ENCODE results near the gene ADAMTS8. TPM values are rescaled to one million over a fixed set of nuclear protein-coding genes. Genes with fewer than 3 reads are reported as not detected.

ADAMTS8 gene
- total and polyA plus RNA-seq, 2 experiments from 2014 or later = 3.8 to 6.6 TPM

DNA sequence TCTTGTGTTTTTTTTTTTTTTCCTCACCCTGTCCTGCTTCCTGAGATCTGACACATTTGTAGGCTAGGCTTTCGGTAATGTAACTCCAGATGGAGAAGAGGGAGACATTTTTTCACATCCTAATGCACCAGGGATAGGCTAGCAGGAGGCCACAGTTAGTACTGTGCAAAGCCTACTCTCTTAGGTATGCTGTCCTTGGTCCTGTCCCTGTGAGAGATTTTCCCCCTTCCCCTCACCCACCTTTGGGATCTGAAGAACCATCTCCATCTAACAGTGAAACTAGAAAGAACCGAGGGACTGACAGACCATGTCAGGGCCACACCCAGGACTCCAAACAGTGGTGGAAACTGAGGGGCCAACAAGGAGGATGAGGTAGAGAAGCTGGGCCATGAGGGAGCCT lies 29.2 kb downstream of the ADAMTS8 start:
- H3K4me3 ChIP-seq = no peak overlapping the region
- DNase-seq (ENCODE audit: low read depth in 1 of 2, low spot score in 1 of 2) = no peak
- no peaks in the 10 kb centered on the region for H3K9me3 ChIP-seq (ENCODE audit: low read depth)
- H3K27ac ChIP-seq = no peak overlapping the region
- H3K36me3 ChIP-seq = no peaks in the 10 kb centered on the region
- TF ChIP-seq, protein P1, sequence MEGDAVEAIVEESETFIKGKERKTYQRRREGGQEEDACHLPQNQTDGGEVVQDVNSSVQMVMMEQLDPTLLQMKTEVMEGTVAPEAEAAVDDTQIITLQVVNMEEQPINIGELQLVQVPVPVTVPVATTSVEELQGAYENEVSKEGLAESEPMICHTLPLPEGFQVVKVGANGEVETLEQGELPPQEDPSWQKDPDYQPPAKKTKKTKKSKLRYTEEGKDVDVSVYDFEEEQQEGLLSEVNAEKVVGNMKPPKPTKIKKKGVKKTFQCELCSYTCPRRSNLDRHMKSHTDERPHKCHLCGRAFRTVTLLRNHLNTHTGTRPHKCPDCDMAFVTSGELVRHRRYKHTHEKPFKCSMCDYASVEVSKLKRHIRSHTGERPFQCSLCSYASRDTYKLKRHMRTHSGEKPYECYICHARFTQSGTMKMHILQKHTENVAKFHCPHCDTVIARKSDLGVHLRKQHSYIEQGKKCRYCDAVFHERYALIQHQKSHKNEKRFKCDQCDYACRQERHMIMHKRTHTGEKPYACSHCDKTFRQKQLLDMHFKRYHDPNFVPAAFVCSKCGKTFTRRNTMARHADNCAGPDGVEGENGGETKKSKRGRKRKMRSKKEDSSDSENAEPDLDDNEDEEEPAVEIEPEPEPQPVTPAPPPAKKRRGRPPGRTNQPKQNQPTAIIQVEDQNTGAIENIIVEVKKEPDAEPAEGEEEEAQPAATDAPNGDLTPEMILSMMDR (IDR thresholded peaks at IDR 0.05; ENCODE audit: low read depth, low read length) = no peak
- H3K27me3 ChIP-seq = no peaks in the 10 kb centered on the region
- H3K4me1 ChIP-seq (ENCODE audit: low read depth) = no peaks in the 10 kb centered on the region

DNA sequence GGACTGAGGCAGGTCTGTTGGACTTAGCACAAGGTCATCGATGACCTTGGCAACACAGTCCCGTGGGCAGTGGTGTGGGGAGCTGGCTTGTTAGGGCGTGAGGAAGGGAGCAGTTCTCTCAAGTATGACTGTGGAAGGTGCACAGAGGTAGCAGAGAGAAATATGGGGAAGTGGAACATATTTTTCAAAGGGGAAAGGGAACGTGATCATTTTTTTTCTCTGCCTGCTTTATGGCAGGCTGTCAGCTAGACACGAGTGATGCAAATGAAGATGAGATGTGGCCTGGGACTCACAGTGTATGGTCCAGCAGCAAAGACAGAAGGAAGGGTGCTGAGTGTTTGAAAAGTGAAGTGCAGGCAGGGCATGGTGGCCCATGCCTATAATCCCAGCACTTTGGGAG lies 30.6 kb downstream of the ADAMTS8 start:
- H3K4me3 ChIP-seq = no peak overlapping the region
- TF ChIP-seq, protein P1 (IDR thresholded peaks at IDR 0.05; ENCODE audit: low read depth, low read length) = no peak
- H3K9me3 ChIP-seq (ENCODE audit: low read depth) = no peaks in the 10 kb centered on the region
- H3K4me1 ChIP-seq (ENCODE audit: low read depth) = no peaks in the 10 kb centered on the region
- H3K27me3 ChIP-seq = no peaks in the 10 kb centered on the region
- H3K27ac ChIP-seq = no peak overlapping the region
- no peak for DNase-seq (ENCODE audit: low read depth in 1 of 2, low spot score in 1 of 2)
- H3K36me3 ChIP-seq = no peaks in the 10 kb centered on the region

DNA sequence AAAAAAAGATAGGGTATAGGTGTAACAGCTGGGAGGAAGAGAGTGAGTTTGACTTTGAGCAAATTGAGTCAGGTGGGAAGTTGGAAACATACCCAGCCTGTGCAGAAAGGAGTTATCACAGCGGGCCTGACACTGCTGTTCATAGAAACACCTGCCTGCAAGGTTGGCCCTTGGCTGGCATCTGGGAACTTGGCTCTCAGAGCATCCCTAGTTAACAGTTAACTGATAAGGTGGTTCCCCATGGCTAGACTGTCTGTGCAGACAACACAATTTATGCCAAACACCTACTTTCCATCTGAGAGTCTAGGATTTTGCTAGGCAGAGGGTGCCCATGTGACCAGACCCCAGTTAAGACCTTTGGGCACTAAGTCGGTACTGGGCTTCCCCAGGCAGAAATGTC lies 31.4 kb downstream of the ADAMTS8 start:
- no peaks in the 10 kb centered on the region for H3K36me3 ChIP-seq
- TF ChIP-seq, protein P1 (IDR thresholded peaks at IDR 0.05; ENCODE audit: low read depth, low read length) = no peak
- H3K27me3 ChIP-seq = peaks cover 3% of the 10 kb centered on the region
- H3K4me3 ChIP-seq = no peak overlapping the region
- DNase-seq (ENCODE audit: low read depth in 1 of 2, low spot score in 1 of 2) = no peak
- no peaks in the 10 kb centered on the region for H3K9me3 ChIP-seq (ENCODE audit: low read depth)
- no peak overlapping the region for H3K27ac ChIP-seq
- H3K4me1 ChIP-seq (ENCODE audit: low read depth) = no peaks in the 10 kb centered on the region

DNA sequence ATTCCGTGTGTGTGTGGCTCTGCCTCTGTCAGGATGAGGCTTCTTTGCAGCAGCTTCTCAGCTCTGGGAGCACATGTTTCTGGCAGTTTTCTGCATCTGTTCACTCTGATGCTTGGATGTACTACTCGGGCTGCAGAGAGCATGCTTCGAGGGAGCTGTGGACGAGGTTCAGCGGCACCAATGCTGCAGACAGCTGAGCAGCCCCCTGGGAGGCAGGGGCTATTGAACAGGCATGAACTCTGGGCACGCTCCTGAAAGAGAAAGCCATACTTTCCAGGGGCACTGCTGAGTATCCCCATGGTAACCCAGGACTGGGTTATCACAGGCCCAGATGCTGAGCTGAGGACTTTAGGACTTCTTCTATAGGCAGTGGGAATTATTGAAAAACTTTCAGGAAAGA lies 33.8 kb downstream of the ADAMTS8 start:
- H3K27ac ChIP-seq = no peak overlapping the region
- peaks cover 3% of the 10 kb centered on the region for H3K27me3 ChIP-seq
- no peaks in the 10 kb centered on the region for H3K9me3 ChIP-seq (ENCODE audit: low read depth)
- DNase-seq (ENCODE audit: low read depth in 1 of 2, low spot score in 1 of 2) = no peak
- no peak overlapping the region for H3K4me3 ChIP-seq
- no peaks in the 10 kb centered on the region for H3K36me3 ChIP-seq
- no peaks in the 10 kb centered on the region for H3K4me1 ChIP-seq (ENCODE audit: low read depth)
- TF ChIP-seq, protein P1 (IDR thresholded peaks at IDR 0.05; ENCODE audit: low read depth, low read length) = no peak

DNA sequence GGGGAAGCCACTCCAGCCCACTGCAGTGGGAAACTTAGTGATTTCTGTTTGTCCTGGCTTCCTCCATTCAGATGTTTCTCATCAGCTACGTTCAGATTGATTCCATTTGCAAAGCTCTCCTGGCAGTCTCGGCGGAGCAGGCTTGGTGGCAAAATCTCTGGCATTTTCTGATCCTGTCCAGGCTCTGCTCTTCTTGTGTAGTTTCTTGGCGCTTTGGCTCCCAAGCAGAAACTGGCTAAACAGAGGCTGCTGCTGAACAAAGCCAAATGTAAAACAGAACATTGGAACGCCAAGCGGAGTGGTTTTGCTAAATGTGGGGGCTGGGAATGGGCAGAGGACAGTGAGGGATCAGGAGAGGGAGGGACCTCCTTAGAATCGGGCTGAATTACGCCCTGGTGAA lies 36.7 kb downstream of the ADAMTS8 start:
- Histone ChIP-seq H3K36me3 (no peaks in the 10 kb centered on the region), H3K27me3 (peaks cover 3% of the 10 kb centered on the region), H3K4me1 (ENCODE audit: low read depth) (no peaks in the 10 kb centered on the region), H3K27ac (no peak overlapping the region), H3K9me3 (ENCODE audit: low read depth) (no peaks in the 10 kb centered on the region), H3K4me3 (no peak overlapping the region)
- TF ChIP-seq, protein P1 (IDR thresholded peaks at IDR 0.05; ENCODE audit: low read depth, low read length) = no peak
- no peak for DNase-seq (ENCODE audit: low read depth in 1 of 2, low spot score in 1 of 2)
